HG03460 (cell line): Measurements from ENCODE around the gene UCHL1.
A peak's percentile ranks its signal among the peaks of the same experiment; 100 is the strongest.

Experiments
- ATAC-seq: cut with Tn5 transposase; IDR thresholded peaks from one replicate; pipeline ENCODE4 v1.9.1; 2021; ENCODE audit not compliant: unreplicated experiment

The UCHL1 gene

GRCh38 chr4:41256740-41257256 is at the start of gene UCHL1:
UCHL1 (plus strand) TSS chr4:41256928; CDS start chr4:41256977, 49 bp downstream.
- peak; percentile 53 for ATAC-seq

- no peak for ATAC-seq
These were observed 49.4 kb upstream of the UCHL1 start for GRCh38 chr4:41207291-41207831.

GRCh38 chr4:41209187-41209586 is 47.5 kb upstream of the UCHL1 start:
- no peak for ATAC-seq

GRCh38 chr4:41209901-41210300 is 46.8 kb upstream of the UCHL1 start:
- no peak for ATAC-seq

DNA sequence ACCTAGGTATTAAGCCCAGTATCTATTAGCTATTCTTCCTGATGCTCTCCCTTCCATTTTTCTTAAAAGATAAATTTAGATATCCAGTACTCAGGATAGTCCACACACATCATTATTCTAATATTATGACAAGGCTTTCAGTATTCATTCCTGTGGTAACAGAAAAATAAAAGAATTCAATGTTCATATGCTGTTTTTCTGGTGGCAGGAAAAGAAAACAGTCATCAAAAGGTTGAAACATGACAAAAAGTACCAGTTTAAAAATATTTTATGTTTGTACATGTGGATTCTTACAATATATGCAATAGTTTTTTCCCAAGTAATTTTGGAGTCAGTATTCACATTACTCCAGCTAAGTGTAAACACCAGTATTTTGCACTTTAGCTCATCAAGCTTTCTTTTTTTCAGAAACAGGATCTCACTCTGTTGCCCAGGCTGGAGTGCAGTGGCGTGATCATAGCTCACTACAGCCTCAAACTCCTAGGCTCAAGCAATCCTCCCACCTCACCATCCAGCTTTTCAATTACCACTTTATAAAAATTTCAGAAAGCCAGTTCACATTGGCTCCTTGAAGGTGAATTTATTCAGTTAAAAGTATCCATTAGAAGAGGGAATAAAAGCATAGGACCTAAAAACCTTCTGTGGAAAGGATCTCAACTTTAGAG is 44.6 kb upstream of the UCHL1 start:
- no peak for ATAC-seq

GRCh38 chr4:41212616-41213203 is 44.0 kb upstream of the UCHL1 start:
- no peak for ATAC-seq

GRCh38 chr4:41213625-41214135 is 43.0 kb upstream of the UCHL1 start:
- ATAC-seq: no peak

DNA sequence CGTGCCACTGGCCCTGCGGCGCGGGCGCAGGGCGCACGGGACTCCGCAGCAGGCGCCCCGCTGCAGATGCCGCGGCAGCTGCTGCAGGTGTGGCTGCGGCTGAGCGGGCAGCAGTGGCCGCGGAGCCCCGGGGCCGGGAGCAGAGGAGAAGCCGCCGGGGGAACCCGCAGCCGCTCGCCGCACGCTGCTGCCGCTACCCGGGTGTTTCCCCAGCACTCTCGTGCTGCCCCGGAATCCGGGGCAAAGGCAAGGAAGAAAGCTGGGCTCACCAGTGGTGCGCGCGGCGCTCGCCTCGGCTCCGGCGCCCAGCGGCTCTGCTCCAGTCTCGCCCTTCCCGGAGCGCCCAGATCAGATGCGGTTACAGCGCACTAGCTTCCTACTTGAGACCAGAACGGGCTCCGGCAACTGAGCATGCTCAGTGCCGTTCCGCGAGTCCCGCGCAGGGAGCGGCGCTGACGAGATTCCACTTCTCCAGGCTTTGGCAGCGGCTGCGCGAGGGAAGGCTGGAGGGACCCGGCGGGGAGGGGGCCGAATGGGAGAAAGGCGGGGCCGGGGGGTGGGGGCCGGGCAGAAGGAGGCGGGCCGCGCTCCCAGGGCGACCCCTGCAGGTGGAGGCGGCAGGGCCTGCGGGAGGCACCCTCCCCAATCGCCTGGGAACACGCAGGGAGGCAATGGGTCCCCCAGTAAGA is 42.4 kb upstream of the UCHL1 start, which contains the start of gene APBB2:
APBB2 (minus strand) TSS at position 407 of the 689 bp plus-strand sequence. CDS start 181,288 bp downstream, outside the sequence.
- peak; percentile 60 for ATAC-seq

- peak; percentile 1 for ATAC-seq
These were observed 41.9 kb upstream of the UCHL1 start for GRCh38 chr4:41214825-41215146.

GRCh38 chr4:41215155-41215554 is 41.6 kb upstream of the UCHL1 start:
- ATAC-seq: no peak

GRCh38 chr4:41215969-41216293 is 40.8 kb upstream of the UCHL1 start:
- ATAC-seq: no peak

DNA sequence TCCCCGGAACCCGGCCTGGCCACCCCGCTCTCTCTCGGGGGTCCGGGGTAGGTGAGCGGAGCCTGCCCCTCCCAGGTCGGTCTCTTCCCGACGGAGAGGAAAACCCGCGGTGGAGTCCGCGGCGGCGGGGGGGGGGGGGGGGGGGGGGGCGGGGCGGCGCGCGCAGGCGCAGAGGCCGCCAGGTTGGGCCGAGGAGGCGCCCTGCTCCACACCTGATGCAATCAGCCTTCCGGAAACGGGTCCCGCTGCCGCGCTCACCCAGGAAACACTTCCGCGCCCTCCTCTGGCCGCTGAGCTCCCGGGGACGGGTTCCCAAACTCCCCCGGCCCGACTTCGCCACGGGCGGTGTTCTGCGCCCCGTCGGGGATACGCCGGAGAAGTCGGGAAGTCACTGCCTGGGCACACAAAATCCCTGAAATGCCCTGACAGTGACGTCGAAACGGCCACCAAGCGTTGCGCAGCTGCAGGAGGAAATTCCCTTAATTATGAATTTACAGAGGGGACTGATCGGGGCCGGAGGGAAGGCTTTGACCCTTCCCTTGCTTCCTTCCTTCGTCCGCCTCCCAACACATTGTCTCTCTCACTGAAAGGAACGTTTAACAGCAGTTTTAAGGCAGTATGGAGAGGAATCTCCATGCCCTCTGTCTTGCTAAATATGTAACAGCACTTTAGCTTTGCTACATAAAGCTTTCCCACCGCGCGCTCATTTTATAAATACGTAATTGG is 40.3 kb upstream of the UCHL1 start:
- peak; percentile 61 for ATAC-seq

- ATAC-seq: no peak
These were observed 39.8 kb upstream of the UCHL1 start for GRCh38 chr4:41217020-41217333.

DNA sequence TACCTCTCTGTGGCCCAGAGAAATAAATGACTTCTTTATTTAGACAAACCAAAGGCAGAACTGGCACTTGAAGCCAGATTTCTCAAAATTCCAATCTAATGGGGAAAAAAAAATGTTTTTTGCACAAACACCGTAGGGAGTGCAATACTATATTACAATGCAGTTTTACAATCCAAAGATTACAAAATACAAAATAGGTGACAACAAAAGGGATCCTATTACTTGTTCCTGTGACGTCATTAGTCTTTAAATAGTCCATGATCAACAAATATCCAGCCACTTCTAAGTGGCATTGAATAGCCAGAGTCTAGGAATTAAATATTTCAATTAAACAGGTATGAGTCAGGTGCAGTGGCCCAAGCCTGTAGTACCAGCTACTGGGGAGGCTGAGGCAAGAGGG is 39.4 kb upstream of the UCHL1 start:
- ATAC-seq: no peak

DNA sequence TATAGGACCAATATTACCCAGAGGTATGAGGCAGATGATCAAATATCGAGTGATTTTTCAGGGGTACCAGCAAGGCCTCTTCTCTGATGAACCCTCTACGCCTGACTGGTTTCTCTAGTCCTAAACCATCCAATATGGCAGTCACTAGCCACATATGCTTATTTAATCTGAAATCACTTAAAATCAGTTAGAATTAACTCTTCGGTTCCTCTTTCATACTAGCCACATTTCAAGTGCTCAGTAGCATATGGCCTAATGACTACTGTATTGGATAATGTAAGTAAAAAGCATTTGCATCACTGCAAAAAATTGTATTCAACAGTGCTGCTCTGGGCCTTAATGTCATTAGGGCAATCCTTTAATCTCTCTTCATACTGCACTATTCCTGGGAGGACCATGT is 38.0 kb upstream of the UCHL1 start:
- ATAC-seq: no peak

- no peak for ATAC-seq
These were observed 37.2 kb upstream of the UCHL1 start for GRCh38 chr4:41219421-41219950.

DNA sequence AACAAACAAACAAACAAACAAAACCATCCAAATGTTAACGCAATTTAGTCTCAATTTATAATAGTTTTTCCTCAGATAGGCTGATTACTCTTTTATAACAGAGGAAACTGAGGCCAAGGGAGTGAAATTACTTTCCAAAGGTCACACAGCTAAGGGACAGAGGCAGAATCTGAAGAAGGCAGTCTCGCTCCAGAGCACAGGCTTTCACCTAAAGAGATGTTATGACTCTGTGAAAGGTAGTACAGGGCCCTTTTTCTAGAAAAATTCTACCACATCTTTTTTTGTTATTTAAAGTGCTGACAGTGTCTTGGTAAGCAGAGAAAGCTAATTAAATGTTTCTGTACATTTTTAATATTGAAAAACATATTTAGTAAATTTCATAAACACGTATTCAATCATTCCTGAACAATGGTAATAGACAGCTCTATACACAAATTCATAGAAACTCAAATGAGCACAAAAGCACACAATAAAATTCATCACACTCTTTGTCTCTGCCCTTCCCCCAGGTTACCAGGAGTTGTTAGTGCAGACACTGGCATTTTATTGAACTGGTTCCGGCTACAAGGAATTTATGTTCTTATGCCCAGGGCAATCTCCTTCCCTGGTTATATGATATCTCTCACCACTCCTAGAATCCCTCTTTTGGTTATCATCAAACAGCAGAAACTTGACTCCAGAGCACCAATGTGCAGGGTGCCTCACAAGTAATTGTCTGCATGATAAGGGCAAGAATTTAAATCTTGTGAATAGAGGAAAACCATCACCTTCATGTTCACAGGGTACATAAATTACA is 34.7 kb upstream of the UCHL1 start:
- ATAC-seq: no peak

DNA sequence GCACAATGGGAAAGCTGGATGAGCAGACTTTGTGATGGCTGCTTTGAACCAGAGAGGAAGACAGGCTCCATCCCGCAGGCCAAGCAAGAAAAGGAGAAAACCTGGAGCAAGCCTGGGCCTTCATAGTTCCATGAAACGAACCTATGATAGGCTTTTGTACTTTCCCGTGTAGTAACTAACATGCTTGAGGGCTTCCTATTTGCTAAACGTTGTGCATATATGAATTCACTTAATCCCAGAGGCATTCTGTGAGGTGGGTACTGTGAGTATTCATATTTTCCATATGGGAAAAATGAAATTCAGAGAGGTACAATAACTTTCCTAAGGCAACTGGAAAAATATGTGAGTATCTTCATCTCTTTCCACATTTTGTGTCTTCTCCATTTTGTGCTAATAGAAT is 28.8 kb upstream of the UCHL1 start:
- ATAC-seq: no peak

DNA sequence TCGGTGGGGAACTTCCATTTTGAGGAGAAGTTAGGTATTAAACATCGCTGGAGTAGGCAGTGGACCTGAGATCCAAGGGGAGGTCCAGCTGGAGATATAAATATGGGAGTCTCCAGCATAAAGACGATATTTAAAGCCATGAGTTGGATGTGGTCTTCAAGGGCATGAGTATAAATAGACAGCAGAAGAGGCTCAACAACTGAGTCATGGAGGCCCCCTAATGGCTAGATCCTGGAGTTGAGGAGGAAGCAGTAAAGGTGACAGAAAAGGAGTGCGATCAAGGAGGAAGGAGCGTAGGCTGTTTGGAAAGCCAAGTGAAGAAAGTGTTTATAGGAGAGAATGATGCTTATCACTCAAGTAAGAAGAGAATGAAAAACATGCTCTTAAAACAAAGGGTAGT is 24.3 kb upstream of the UCHL1 start:
- ATAC-seq: no peak

GRCh38 chr4:41232856-41233255 is 23.9 kb upstream of the UCHL1 start:
- ATAC-seq: no peak
